Muscle of leg (tissue), 11 donors: ENCODE data around the gene OR5AN1. TPM values are rescaled to one million over a fixed set of nuclear protein-coding genes. Genes with fewer than 3 reads are reported as not detected.

Experiments used
- DNase-seq: peaks from one replicate; pipeline ENCODE4 v3.0.0; 2013
- H3K27ac ChIP-seq: one replicate; pipeline ENCODE4 v1.5.1; 2013; ENCODE audit warnings: mild to moderate bottlenecking, low read length, control low read depth
- H3K27me3 ChIP-seq: one replicate; pipeline ENCODE4 v1.6.1; 2013; ENCODE audit warnings: low read length; ENCODE audit not compliant: control insufficient read depth, insufficient read depth
- H3K36me3 ChIP-seq: one replicate; pipeline ENCODE4 v1.6.1; 2013; ENCODE audit warnings: low read length; ENCODE audit not compliant: control insufficient read depth, insufficient read depth
- H3K4me1 ChIP-seq: one replicate; pipeline ENCODE4 v1.6.1; 2013; ENCODE audit warnings: low read length; ENCODE audit not compliant: control insufficient read depth, insufficient read depth
- H3K4me3 ChIP-seq: one replicate; pipeline ENCODE4 v1.5.1; 2013; ENCODE audit warnings: low read length, control low read depth
- H3K9me3 ChIP-seq: replicated peaks from 2 replicates; pipeline ENCODE4 v1.6.1; 2013; ENCODE audit warnings: low read depth, low read length; ENCODE audit not compliant: control insufficient read depth
- WGBS: methylation state at CpG from one replicate; pipeline ENCODE4 v1.1.5; 2013; ENCODE audit warnings: missing lambda C conversion rate; ENCODE audit not compliant: insufficient coverage; 5-methylcytosine and 5-hydroxymethylcytosine counted together
- polyA plus RNA-seq, 8 donors: library from polyadenylated mRNA; unstranded; fragments of 120-200 nt; gene quantifications; one replicate each; pipeline versions ENCODE4 v1.2.1 to v1.2.3, GENCODE V29; 2013; ENCODE audit warnings: inconsistent platforms in 1 of 8, low replicate concordance in 1 of 8; ENCODE audit not compliant: insufficient read length in 8 of 8, insufficient read depth in 1 of 8
- total RNA-seq: library from RNA; stranded (reverse); fragments of 120-200 nt; gene quantifications from one replicate; pipeline ENCODE4 v1.2.4, GENCODE V29; 2013

The OR5AN1 gene
- total and polyA plus RNA-seq, 9 donors = 0.03 TPM; not detected in 8

- no peak overlapping the region for H3K4me3 ChIP-seq
- H3K27ac ChIP-seq = no peak overlapping the region
- WGBS = 60% methylated on average over 1 of the region's 2 CpGs
- no peaks in the 10 kb centered on the region for H3K9me3 ChIP-seq
- peaks cover 3% of the 10 kb centered on the region for H3K4me1 ChIP-seq
- no peaks in the 10 kb centered on the region for H3K36me3 ChIP-seq
- no peaks in the 10 kb centered on the region for H3K27me3 ChIP-seq
- peak; percentile 37 for DNase-seq
Measured at GRCh38 chr11:59418156-59418555, 59.5 kb downstream of the OR5AN1 start.

Other genes with a start within 250 kb of the OR5AN1 start
- 29.4 TPM for gene FAM111A, start 216.0 kb upstream of the OR5AN1 start, total RNA-seq
- gene FAM111A, start 216.0 kb upstream of the OR5AN1 start, polyA plus RNA-seq = 10 to 100 TPM; 18.3 to 32.2 (median 24.5) TPM
- 8.9 TPM for gene DTX4, start 186.8 kb upstream of the OR5AN1 start, total RNA-seq
- gene DTX4, start 186.8 kb upstream of the OR5AN1 start, polyA plus RNA-seq = 10 to 100 TPM; 17.4 to 33.0 (median 19.4) TPM
- 13.4 TPM for gene MPEG1, start 146.0 kb upstream of the OR5AN1 start, total RNA-seq
- gene MPEG1, start 146.0 kb upstream of the OR5AN1 start, polyA plus RNA-seq = 10 to 100 TPM in 5 of 8 donors, 1 to 10 TPM in 3; 8.8 to 13.8 (median 11.9) TPM
- not detected for gene OR5A2, start 67.5 kb downstream of the OR5AN1 start, total RNA-seq
- under 1 TPM in 6 of 8 donors, not detected in 2; 0.01 to 0.03 (median 0.03) TPM for gene OR5A2, start 67.5 kb downstream of the OR5AN1 start, polyA plus RNA-seq
- not detected for gene OR5A1, start 77.6 kb downstream of the OR5AN1 start, total RNA-seq
- gene OR5A1, start 77.6 kb downstream of the OR5AN1 start, polyA plus RNA-seq = under 1 TPM in 2 of 8 donors, not detected in 6; 0.01 to 0.04 TPM
- not detected for gene OR4D6, start 98.1 kb downstream of the OR5AN1 start, total RNA-seq
- not detected for gene OR4D6, start 98.1 kb downstream of the OR5AN1 start, polyA plus RNA-seq
- not detected for gene OR4D10, start 114.4 kb downstream of the OR5AN1 start, total RNA-seq
- not detected for gene OR4D10, start 114.4 kb downstream of the OR5AN1 start, polyA plus RNA-seq
- not detected for gene OR4D11, start 144.7 kb downstream of the OR5AN1 start, total RNA-seq
- gene OR4D11, start 144.7 kb downstream of the OR5AN1 start, polyA plus RNA-seq = not detected
- gene OR4D9, start 152.6 kb downstream of the OR5AN1 start, total RNA-seq = not detected
- under 1 TPM; 0.01 to 0.18 (median 0.03) TPM for gene OR4D9, start 152.6 kb downstream of the OR5AN1 start, polyA plus RNA-seq